M059J (cell line): ENCODE results near the gene ECHDC1. TPM values are rescaled to one million over a fixed set of nuclear protein-coding genes. Genes with fewer than 3 reads are reported as not detected.
"Not testable (repeated sequence)": the region's sequence is repeated elsewhere in the genome, so short reads cannot be mapped to it uniquely, and the experiment has no call there.

ENCODE experiments used
- DNase-seq: peaks from one replicate; pipeline ENCODE4 v3.0.0-alpha.2; 2012; ENCODE audit warnings: low read depth
- total RNA-seq: library from RNA; depleted of rRNA; stranded (reverse); fragments of >200 nt; shearing (Covaris generic); gene quantifications from 2 replicates; pipeline ENCODE4 v1.2.3, GENCODE V29; 2014

The ECHDC1 gene
- total RNA-seq, 1 experiment from 2014 or later, result 71.8 TPM

- DNase-seq, result peak; percentile 62
Observed at GRCh38 chr6:127342296-127342945, 988 bp downstream of the ECHDC1 start.

- DNase-seq, result no peak
Observed at GRCh38 chr6:127341471-127342202, 1.8 kb downstream of the ECHDC1 start.

- DNase-seq, result no peak
Observed at GRCh38 chr6:127340171-127340570, 3.2 kb downstream of the ECHDC1 start.

- DNase-seq, result no peak
Observed at GRCh38 chr6:127338936-127339335, 4.5 kb downstream of the ECHDC1 start.

GRCh38 chr6:127332383-127332961 is 10.9 kb downstream of the ECHDC1 start:
- no peak for DNase-seq

GRCh38 chr6:127331256-127331655 is 12.2 kb downstream of the ECHDC1 start:
- DNase-seq, result not testable (repeated sequence)

GRCh38 chr6:127328043-127328609 is 15.3 kb downstream of the ECHDC1 start:
- peak; percentile 56 for DNase-seq

- no peak for DNase-seq
Observed at GRCh38 chr6:127319686-127320085, 23.7 kb downstream of the ECHDC1 start.

GRCh38 chr6:127317388-127318128 is 25.9 kb downstream of the ECHDC1 start:
- DNase-seq, result no peak

GRCh38 chr6:127305741-127306140 is 37.7 kb downstream of the ECHDC1 start:
- DNase-seq, result no peak

- no peak for DNase-seq
Observed at GRCh38 chr6:127303917-127304316, 39.5 kb downstream of the ECHDC1 start.

GRCh38 chr6:127302728-127303660 is 40.4 kb downstream of the ECHDC1 start:
- DNase-seq, result peak; percentile 59

GRCh38 chr6:127301199-127301700 is 42.2 kb downstream of the ECHDC1 start:
- no peak for DNase-seq

- peak; percentile 79 for DNase-seq
Observed at GRCh38 chr6:127300411-127300810, 43.0 kb downstream of the ECHDC1 start.

GRCh38 chr6:127299522-127300240 is 43.7 kb downstream of the ECHDC1 start:
- DNase-seq, result peak; percentile 40

GRCh38 chr6:127298475-127298874 is 44.9 kb downstream of the ECHDC1 start:
- DNase-seq, result no peak

- no peak for DNase-seq
Observed at GRCh38 chr6:127297502-127298070, 45.8 kb downstream of the ECHDC1 start.

- no peak for DNase-seq
Observed at GRCh38 chr6:127291495-127291894, 51.9 kb downstream of the ECHDC1 start.
